GM23338 (cell line): ENCODE results near the gene HIVEP3. TPM values are rescaled to one million over a fixed set of nuclear protein-coding genes. Genes with fewer than 3 reads are reported as not detected.

ENCODE experiments used
- ATAC-seq: fragments of 200-7000 bp; cut with Tn5 transposase; 3 replicates; pipeline ENCODE4 v1.9.1; 2020
- DNase-seq: peaks from one replicate; pipeline ENCODE4 v3.0.0-alpha.2; 2015; ENCODE audit warnings: low spot score
- H2AFZ ChIP-seq: fragments of 200-600 bp; sonication (generic); 2 replicates; pipeline ENCODE4 v1.8.0; 2016; ENCODE audit warnings: antibody characterized with exemption, mild to moderate bottlenecking, moderate library complexity
- H3F3A ChIP-seq: fragments of 200-600 bp; sonication (generic); replicated peaks from 2 replicates; pipeline ENCODE4 v1.8.0; 2017; ENCODE audit warnings: antibody characterized with exemption, mixed run types, low read depth
- H3K27ac ChIP-seq: fragments of 200-600 bp; sonication (generic); 2 replicates; pipeline ENCODE4 v1.6.1; 2016; ENCODE audit warnings: low read depth
- H3K27me3 ChIP-seq: fragments of 200-600 bp; sonication (generic); 2 replicates; pipeline ENCODE4 v1.8.0; 2016; ENCODE audit warnings: mild to moderate bottlenecking, mixed run types, moderate library complexity; ENCODE audit not compliant: insufficient read depth
- H3K36me3 ChIP-seq: fragments of 200-600 bp; sonication (generic); 2 replicates; pipeline ENCODE4 v1.8.0; 2016; ENCODE audit warnings: mild to moderate bottlenecking; ENCODE audit not compliant: insufficient read depth
- H3K4me1 ChIP-seq: fragments of 200-600 bp; sonication (generic); 2 replicates; pipeline ENCODE4 v1.8.0; 2016; ENCODE audit warnings: mild to moderate bottlenecking, moderate library complexity; ENCODE audit not compliant: insufficient read depth
- H3K4me2 ChIP-seq: fragments of 200-600 bp; sonication (generic); 2 replicates; pipeline ENCODE4 v1.7.1; 2017; ENCODE audit warnings: mixed run types
- H3K4me3 ChIP-seq: fragments of 200-600 bp; sonication (generic); 2 replicates; pipeline ENCODE4 v1.6.1; 2016; ENCODE audit warnings: mixed run types
- H3K79me2 ChIP-seq: fragments of 200-600 bp; sonication (generic); replicated peaks from 2 replicates; pipeline ENCODE4 v1.8.0; 2017; ENCODE audit warnings: mild to moderate bottlenecking; ENCODE audit not compliant: insufficient read depth
- H3K9me2 ChIP-seq: fragments of 200-600 bp; sonication (generic); 2 replicates; pipeline ENCODE4 v1.8.0; 2017; ENCODE audit not compliant: insufficient read depth
- H4K20me1 ChIP-seq: fragments of 200-600 bp; sonication (generic); replicated peaks from 2 replicates; pipeline ENCODE4 v1.8.0; 2017; ENCODE audit warnings: mild to moderate bottlenecking; ENCODE audit not compliant: insufficient read depth
- H3K27ac Mint-ChIP-seq: 2 replicates; pipeline ENCODE4 v1.8.0; 2020; ENCODE audit warnings: inconsistent platforms, mild to moderate bottlenecking, moderate library complexity, mixed read lengths
- H3K27me3 Mint-ChIP-seq: 3 replicates; pipeline ENCODE4 v1.8.0; 2022; ENCODE audit warnings: low read depth, mild to moderate bottlenecking, moderate library complexity, mixed read lengths, inconsistent platforms; ENCODE audit not compliant: insufficient read depth, poor library complexity
- H3K36me3 Mint-ChIP-seq: 3 replicates; pipeline ENCODE4 v1.8.0; 2021; ENCODE audit warnings: low read depth, mild to moderate bottlenecking, inconsistent platforms, moderate library complexity, mixed read lengths
- H3K4me1 Mint-ChIP-seq: 3 replicates; pipeline ENCODE4 v1.8.0; 2020; ENCODE audit warnings: mild to moderate bottlenecking, inconsistent platforms, mixed read lengths
- H3K4me3 Mint-ChIP-seq: 3 replicates; pipeline ENCODE4 v1.8.0; 2021; ENCODE audit warnings: moderate library complexity, mild to moderate bottlenecking, inconsistent platforms, mixed read lengths
- H3K9me3 Mint-ChIP-seq: 3 replicates; pipeline ENCODE4 v1.8.0; 2020; ENCODE audit warnings: moderate library complexity, mild to moderate bottlenecking, inconsistent platforms, mixed read lengths
- CREB1 ChIP-seq: fragments of 250-450 bp; sonication (Bioruptor Pico); IDR thresholded peaks from 2 replicates; pipeline ENCODE4 v1.5.0; 2020; ENCODE audit warnings: low read depth, mild to moderate bottlenecking, moderate library complexity
- CTCF ChIP-seq, 2 experiments: fragments of 200-600 bp in 1 of 2; sonication (generic) in 1 of 2; conservative IDR thresholded peaks; 2 replicates each; pipeline versions ENCODE4 v1.5.1 to v1.6.1; 2016 to 2017; ENCODE audit warnings: antibody characterized with exemption in 2 of 2, low read depth in 2 of 2, mild to moderate bottlenecking in 2 of 2, moderate library complexity in 1 of 2
- EZH2 ChIP-seq: fragments of 200-600 bp; sonication (generic); IDR thresholded peaks from one replicate; pipeline ENCODE4 v1.8.0; 2017; ENCODE audit warnings: antibody characterized with exemption, mild to moderate bottlenecking, low read depth; ENCODE audit not compliant: unreplicated experiment
- EZH2phosphoT487 ChIP-seq: fragments of 200-600 bp; sonication (generic); IDR thresholded peaks from one replicate; pipeline ENCODE4 v1.8.1; 2018; ENCODE audit warnings: antibody characterized with exemption; ENCODE audit not compliant: unreplicated experiment
- JUNB ChIP-seq: IDR thresholded peaks from one replicate; pipeline ENCODE4 v1.6.1; 2016; ENCODE audit warnings: antibody characterized with exemption; ENCODE audit not compliant: unreplicated experiment
- NANOG ChIP-seq: IDR thresholded peaks from 2 replicates; pipeline ENCODE4 v1.6.1; 2016; ENCODE audit warnings: antibody characterized with exemption, borderline replicate concordance
- POLR2AphosphoS5 ChIP-seq: IDR thresholded peaks from 2 replicates; pipeline ENCODE4 v1.6.1; 2016; ENCODE audit warnings: antibody characterized with exemption, low read depth
- STAT1 ChIP-seq: IDR thresholded peaks from one replicate; pipeline ENCODE4 v1.6.1; 2016; ENCODE audit warnings: antibody characterized with exemption; ENCODE audit not compliant: unreplicated experiment
- ZNF114 ChIP-seq: fragments of 250-450 bp; sonication (Bioruptor Pico); IDR thresholded peaks from 2 replicates; pipeline ENCODE4 v1.5.0; 2020; ENCODE audit warnings: mild to moderate bottlenecking, moderate library complexity
- ZNF331 ChIP-seq: fragments of 250-450 bp; sonication (Bioruptor Pico); IDR thresholded peaks from 2 replicates; pipeline ENCODE4 v1.5.0; 2020; ENCODE audit warnings: low read depth, mild to moderate bottlenecking, moderate library complexity
- polyA plus RNA-seq: library from polyadenylated mRNA; unstranded; fragments of >200 nt; fragmentation: Nextera tagmentation; extraction: Ambion mirVana; gene quantifications from 2 replicates; pipeline ENCODE4 v1.2.1, GENCODE V29; 2016
- total RNA-seq: library from RNA; depleted of rRNA; stranded (reverse); fragments of >200 nt; shearing (Covaris generic); gene quantifications from 2 replicates; pipeline ENCODE4 v1.2.3, GENCODE V29; 2014
- TF ChIP-seq, protein P1 (sequence below): fragments of 250-450 bp; sonication (Bioruptor Pico); IDR thresholded peaks from 2 replicates; pipeline ENCODE4 v1.5.0; 2020; ENCODE audit warnings: mild to moderate bottlenecking, moderate library complexity
- TF ChIP-seq, protein P2 (sequence below): IDR thresholded peaks from one replicate; pipeline ENCODE4 v1.6.1; 2018; ENCODE audit warnings: antibody characterized with exemption; ENCODE audit not compliant: unreplicated experiment
- TF ChIP-seq, protein P3 (sequence below): IDR thresholded peaks from 2 replicates; pipeline ENCODE4 v1.6.1; 2016; ENCODE audit warnings: antibody characterized with exemption

Gene HIVEP3
- total and polyA plus RNA-seq, 2 experiments from 2014 or later, result 0.14 to 0.24 TPM

- Histone ChIP-seq H3K27ac (no peak overlapping the region), H3K27me3 (no peaks in the 10 kb centered on the region), H3K79me2 (no peaks in the 10 kb centered on the region), H3K9me2 (no peaks in the 10 kb centered on the region), H3K4me1 (no peaks in the 10 kb centered on the region), H3K4me3 (no peak overlapping the region), H3K36me3 (no peaks in the 10 kb centered on the region), H2AFZ (no peak overlapping the region), H3F3A (no peaks in the 10 kb centered on the region), H3K4me2 (no peak overlapping the region), H4K20me1 (no peaks in the 10 kb centered on the region)
- ATAC-seq (no peak), DNase-seq (no peak)
- Mint-ChIP-seq H3K4me1 (peaks cover 26% of the 10 kb centered on the region), H3K36me3 (no peaks in the 10 kb centered on the region), H3K27me3 (peaks cover 16% of the 10 kb centered on the region), H3K27ac (no peak overlapping the region; the same call in 1 of the 2 replicates), H3K4me3 (no peak overlapping the region), H3K9me3 (no peaks in the 10 kb centered on the region)
- TF ChIP-seq NANOG (no peak), JUNB (no peak), STAT1 (no peak), EZH2 (no peak), CTCF (conservative IDR thresholded peaks at IDR 0.05; ENCODE audit: low read depth in 2 of 2) (no peak), EZH2phosphoT487 (no peak), ZNF331 (CRISPR knock-in tag) (no peak), POLR2AphosphoS5 (no peak), ZNF114 (CRISPR knock-in tag) (no peak), CREB1 (no peak)
- TF ChIP-seq, protein P1, sequence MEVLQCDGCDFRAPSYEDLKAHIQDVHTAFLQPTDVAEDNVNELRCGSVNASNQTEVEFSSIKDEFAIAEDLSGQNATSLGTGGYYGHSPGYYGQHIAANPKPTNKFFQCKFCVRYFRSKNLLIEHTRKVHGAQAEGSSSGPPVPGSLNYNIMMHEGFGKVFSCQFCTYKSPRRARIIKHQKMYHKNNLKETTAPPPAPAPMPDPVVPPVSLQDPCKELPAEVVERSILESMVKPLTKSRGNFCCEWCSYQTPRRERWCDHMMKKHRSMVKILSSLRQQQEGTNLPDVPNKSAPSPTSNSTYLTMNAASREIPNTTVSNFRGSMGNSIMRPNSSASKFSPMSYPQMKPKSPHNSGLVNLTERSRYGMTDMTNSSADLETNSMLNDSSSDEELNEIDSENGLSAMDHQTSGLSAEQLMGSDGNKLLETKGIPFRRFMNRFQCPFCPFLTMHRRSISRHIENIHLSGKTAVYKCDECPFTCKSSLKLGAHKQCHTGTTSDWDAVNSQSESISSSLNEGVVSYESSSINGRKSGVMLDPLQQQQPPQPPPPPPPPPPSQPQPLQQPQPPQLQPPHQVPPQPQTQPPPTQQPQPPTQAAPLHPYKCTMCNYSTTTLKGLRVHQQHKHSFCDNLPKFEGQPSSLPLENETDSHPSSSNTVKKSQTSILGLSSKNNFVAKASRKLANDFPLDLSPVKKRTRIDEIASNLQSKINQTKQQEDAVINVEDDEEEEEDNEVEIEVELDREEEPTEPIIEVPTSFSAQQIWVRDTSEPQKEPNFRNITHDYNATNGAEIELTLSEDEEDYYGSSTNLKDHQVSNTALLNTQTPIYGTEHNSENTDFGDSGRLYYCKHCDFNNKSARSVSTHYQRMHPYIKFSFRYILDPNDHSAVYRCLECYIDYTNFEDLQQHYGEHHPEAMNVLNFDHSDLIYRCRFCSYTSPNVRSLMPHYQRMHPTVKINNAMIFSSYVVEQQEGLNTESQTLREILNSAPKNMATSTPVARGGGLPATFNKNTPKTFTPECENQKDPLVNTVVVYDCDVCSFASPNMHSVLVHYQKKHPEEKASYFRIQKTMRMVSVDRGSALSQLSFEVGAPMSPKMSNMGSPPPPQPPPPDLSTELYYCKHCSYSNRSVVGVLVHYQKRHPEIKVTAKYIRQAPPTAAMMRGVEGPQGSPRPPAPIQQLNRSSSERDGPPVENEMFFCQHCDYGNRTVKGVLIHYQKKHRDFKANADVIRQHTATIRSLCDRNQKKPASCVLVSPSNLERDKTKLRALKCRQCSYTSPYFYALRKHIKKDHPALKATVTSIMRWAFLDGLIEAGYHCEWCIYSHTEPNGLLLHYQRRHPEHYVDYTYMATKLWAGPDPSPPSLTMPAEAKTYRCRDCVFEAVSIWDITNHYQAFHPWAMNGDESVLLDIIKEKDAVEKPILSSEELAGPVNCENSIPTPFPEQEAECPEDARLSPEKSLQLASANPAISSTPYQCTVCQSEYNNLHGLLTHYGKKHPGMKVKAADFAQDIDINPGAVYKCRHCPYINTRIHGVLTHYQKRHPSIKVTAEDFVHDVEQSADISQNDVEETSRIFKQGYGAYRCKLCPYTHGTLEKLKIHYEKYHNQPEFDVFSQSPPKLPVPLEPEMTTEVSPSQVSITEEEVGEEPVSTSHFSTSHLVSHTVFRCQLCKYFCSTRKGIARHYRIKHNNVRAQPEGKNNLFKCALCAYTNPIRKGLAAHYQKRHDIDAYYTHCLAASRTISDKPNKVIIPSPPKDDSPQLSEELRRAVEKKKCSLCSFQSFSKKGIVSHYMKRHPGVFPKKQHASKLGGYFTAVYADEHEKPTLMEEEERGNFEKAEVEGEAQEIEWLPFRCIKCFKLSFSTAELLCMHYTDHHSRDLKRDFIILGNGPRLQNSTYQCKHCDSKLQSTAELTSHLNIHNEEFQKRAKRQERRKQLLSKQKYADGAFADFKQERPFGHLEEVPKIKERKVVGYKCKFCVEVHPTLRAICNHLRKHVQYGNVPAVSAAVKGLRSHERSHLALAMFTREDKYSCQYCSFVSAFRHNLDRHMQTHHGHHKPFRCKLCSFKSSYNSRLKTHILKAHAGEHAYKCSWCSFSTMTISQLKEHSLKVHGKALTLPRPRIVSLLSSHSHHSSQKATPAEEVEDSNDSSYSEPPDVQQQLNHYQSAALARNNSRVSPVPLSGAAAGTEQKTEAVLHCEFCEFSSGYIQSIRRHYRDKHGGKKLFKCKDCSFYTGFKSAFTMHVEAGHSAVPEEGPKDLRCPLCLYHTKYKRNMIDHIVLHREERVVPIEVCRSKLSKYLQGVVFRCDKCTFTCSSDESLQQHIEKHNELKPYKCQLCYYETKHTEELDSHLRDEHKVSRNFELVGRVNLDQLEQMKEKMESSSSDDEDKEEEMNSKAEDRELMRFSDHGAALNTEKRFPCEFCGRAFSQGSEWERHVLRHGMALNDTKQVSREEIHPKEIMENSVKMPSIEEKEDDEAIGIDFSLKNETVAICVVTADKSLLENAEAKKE (CRISPR knock-in tag), result no peak
- TF ChIP-seq, protein P2, sequence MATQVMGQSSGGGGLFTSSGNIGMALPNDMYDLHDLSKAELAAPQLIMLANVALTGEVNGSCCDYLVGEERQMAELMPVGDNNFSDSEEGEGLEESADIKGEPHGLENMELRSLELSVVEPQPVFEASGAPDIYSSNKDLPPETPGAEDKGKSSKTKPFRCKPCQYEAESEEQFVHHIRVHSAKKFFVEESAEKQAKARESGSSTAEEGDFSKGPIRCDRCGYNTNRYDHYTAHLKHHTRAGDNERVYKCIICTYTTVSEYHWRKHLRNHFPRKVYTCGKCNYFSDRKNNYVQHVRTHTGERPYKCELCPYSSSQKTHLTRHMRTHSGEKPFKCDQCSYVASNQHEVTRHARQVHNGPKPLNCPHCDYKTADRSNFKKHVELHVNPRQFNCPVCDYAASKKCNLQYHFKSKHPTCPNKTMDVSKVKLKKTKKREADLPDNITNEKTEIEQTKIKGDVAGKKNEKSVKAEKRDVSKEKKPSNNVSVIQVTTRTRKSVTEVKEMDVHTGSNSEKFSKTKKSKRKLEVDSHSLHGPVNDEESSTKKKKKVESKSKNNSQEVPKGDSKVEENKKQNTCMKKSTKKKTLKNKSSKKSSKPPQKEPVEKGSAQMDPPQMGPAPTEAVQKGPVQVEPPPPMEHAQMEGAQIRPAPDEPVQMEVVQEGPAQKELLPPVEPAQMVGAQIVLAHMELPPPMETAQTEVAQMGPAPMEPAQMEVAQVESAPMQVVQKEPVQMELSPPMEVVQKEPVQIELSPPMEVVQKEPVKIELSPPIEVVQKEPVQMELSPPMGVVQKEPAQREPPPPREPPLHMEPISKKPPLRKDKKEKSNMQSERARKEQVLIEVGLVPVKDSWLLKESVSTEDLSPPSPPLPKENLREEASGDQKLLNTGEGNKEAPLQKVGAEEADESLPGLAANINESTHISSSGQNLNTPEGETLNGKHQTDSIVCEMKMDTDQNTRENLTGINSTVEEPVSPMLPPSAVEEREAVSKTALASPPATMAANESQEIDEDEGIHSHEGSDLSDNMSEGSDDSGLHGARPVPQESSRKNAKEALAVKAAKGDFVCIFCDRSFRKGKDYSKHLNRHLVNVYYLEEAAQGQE, result no peak
- TF ChIP-seq, protein P3, sequence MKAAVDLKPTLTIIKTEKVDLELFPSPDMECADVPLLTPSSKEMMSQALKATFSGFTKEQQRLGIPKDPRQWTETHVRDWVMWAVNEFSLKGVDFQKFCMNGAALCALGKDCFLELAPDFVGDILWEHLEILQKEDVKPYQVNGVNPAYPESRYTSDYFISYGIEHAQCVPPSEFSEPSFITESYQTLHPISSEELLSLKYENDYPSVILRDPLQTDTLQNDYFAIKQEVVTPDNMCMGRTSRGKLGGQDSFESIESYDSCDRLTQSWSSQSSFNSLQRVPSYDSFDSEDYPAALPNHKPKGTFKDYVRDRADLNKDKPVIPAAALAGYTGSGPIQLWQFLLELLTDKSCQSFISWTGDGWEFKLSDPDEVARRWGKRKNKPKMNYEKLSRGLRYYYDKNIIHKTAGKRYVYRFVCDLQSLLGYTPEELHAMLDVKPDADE, result no peak
These were observed 297.5 kb downstream of the HIVEP3 start for GRCh38 chr1:41621256-41621655.
